HG03196 (cell line): ENCODE measurements around the gene LMOD1.
"Not testable (repeated sequence)": the region's sequence is repeated elsewhere in the genome, so short reads cannot be mapped to it uniquely, and the experiment has no call there.

ENCODE experiments used
- ATAC-seq: cut with Tn5 transposase; IDR thresholded peaks from one replicate; pipeline ENCODE4 v1.9.1; 2021; ENCODE audit not compliant: unreplicated experiment

Gene LMOD1

DNA sequence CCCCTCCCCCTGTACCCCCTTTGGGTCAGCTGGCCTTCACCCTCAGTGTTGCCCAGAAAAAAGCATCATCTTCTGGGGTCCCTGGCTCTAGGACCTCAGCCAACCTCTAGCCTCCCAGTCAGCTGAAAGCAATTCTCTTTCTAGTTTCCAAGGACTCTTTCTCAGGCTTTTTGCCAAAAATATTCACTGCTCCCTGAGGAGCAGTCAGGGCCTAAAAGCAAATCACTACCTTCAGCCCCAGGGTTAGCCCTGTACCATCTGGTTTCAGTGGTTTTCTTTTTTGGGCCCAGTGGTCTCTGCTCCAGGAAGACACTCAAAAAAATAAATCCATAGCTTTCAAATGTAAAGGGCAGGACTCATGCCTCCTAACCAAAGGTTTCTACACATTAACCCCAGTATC lies 3.1 kb upstream of the LMOD1 start:
- ATAC-seq: no peak

DNA sequence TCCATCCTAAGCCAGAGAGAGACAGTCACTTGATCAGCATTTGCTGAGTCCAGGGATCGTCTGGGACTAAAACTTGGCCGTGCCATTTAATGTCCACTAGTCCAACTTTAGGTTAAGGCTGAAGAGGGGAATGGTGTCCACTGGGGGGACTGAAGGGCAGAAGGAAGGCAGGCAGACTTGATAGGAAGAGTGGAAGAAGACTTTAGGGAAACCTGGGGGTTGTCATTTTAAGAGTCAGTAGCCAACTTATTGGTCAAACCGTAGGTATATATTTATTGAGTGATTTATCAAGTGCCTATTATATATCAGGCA lies 1.3 kb upstream of the LMOD1 start:
- ATAC-seq: no peak

- ATAC-seq: no peak
These were observed 505 bp downstream of the LMOD1 start for GRCh38 chr1:201945863-201946223.

DNA sequence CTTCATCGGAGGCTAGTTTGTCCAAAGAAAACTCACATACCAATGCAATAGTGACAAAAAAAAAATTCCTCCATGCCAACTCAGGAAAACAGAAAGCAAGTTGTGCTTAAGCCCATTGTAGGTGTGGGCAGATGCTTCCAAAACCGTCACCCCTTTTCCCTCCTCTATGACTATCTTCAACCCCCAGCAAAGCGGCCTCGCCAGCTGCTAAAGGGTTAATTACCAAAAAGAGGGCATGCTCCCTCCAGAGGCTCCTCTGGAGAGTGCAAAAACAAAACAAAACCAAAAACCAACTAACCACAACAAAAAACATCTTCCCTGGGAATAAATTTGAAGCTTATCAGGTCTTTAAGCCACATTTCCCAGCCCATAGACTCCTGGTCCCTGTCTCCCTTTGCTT lies 1.2 kb downstream of the LMOD1 start:
- ATAC-seq: no peak

- no peak for ATAC-seq
These were observed 1.7 kb downstream of the LMOD1 start for GRCh38 chr1:201944639-201945038.

- ATAC-seq: no peak
These were observed 2.3 kb downstream of the LMOD1 start for GRCh38 chr1:201944002-201944401.

DNA sequence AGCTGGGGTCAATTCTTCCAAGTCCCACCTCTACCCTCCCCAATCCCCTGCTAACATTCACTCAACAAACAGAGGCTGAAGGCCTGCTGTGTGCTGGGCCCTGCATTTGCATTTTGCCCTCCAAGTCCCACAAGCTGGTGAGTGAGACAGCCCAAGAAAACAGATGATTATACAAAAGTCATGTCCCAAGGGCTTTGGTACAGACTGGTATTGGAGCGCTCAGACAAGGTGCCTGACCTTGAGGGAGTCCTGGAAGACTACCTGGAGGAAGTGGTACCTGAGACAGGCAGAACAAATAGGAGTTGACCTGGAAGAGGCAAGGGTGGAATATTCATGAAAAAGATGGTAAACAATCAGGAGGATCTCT lies 4.2 kb downstream of the LMOD1 start:
- no peak for ATAC-seq

DNA sequence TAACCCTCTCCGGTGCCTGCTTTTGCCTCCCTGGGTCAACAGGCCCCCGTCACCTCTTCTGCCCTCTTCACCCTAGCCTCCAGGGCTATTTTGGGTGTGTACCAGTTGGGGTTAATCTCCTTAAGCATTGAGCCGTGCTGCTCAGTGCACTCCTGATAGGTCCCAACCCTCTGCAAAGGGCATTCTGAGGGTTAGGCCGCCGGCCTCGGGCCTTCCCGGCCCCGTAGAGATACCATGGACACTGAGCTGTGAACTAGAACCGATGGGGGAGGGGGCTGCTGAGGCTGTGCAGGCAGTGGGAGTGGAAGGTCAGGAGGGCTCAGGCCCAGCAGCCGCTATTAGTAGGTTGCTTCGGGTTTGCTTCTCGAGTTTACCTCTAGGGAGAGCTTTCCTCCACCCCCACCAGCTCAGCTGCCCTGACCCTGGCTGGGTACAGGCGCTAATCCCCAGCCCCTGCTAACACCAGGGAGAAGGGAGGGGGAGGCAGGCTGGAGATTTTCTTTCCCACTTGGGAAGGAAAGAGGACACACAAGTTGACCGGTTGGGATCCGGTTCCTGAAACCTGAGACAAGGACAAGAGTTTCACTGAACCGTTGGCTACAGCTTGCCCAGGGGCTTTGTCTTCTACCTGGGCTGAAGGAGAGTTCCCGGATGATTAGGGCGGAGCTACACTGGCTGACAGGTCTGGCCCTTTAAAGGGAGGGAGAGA lies 4.8 kb downstream of the LMOD1 start:
- no peak for ATAC-seq

DNA sequence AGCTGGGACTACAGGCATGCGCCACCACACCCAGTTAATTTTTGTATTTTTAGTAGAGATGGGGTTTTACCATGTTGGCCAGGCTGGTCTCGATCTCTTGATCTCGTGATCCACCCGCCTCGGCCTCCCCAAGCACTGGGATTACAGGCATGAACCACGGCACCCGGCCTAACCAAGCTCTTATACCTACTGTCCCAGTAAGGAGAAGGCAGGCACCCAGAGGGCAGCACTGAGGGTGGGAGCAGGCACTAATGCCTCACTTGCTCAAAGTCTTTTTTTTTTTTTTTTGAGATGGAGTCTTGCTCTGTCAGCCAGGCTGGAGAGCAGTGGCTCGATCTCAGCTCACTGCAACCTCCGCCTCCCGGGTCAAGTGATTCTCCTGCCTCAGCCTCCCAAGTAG lies 6.0 kb downstream of the LMOD1 start:
- ATAC-seq: not testable (repeated sequence)

DNA sequence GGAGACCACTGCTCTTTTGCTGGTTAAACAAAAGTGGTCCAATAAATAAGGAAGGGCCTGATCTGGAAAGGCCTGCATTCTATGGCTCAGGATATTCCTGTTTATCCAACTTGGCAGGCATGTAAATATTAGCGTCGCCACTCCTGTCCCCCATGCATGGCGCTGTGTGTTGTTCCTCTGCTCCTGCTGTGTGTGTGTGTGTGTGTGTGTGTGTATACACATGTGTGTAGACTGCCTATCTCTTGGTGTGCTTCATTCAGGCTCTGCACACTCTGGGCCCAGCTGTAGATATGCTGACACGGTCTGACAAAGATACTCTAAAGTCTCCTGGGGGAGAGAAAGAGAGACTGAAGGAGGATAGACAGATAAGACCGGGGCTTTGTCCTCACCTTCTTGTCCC lies 6.8 kb downstream of the LMOD1 start:
- ATAC-seq: no peak

DNA sequence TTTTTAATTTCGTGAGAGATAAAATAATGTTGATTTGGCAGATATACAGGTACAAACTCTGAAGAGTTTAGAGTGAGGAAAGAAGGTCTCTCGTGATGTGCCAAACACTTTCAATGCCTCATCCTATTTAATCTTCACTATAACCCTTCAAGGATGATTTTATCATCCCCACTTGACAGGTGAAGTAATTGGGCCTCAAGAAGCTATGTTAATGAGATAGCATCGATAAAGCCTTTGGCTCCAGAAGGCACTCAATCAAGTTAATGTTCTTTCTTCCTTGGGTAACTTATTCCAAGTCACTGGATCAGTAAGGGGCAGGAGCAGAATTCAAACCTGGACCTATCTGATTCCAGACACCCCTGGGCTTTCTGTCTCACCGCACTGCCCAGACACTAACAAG lies 7.2 kb downstream of the LMOD1 start:
- no peak for ATAC-seq

GRCh38 chr1:201938440-201939035 lies 7.8 kb downstream of the LMOD1 start:
- ATAC-seq: no peak

DNA sequence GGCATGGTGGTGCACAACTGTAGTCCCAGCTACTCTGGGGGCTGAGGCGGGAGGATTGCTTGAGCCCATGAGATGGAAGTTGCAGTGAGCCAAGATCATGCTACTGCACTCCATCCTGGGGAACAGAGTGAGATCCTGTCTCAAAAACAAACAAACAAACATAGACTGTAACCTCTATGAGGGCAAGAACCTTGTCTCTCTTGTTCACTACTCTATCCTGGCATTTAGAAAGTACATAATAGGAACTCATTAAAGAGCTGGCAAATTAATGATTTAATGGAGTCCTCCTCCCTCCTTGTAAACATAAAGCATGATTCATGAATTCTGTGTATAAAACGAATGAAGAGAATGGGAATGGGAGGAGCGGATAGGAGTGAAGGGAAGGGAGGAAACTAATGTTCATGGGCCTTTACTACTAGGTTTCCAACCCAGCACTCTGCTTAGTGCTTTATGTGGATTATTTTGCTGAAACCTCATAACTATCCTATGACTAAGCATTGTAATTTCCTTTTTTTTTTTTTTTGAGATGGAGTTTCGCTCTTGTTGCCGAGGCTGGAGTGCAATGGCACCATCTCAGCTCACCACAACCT lies 8.6 kb downstream of the LMOD1 start:
- no peak for ATAC-seq

- no peak for ATAC-seq
These were observed 12.4 kb downstream of the LMOD1 start for GRCh38 chr1:201933840-201934430.

DNA sequence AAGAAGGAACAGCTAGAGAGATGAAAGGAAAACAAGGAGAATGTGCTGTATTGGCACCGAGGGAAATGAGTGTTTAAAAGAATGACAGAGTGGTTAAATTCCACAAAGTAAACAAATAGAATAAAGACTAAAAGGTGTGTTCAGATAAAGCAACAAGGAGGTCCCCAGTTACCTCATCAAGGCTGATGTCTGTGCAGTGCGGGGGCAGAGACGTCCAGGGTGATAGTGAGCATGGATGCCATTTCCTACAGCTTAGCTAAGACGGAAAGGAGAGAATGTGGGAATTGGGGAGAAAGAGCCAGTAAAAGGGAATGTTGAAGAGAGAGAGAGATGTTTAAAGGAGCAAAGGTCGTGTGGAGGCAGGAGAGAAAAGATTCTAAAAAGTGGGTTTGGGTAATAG lies 15.5 kb downstream of the LMOD1 start:
- no peak for ATAC-seq

DNA sequence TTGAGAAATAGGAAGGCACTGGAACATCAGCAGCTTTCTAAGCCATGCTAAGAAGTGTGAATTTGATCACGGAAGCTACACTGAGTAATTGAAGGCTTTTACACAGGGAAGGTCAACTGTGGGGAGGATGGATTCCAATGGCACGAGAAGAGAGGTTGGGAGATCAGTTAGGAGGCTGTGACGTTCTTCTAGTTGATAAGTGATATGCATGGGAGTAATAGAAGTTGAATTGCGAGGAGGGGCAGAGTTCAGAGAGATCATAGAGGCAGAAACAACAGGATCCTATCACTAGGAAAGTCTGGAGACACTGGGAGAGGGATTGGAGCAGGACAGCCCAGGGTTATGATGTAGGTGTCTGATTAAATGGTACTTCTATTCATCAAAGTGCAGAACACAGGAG lies 16.2 kb downstream of the LMOD1 start:
- no peak for ATAC-seq

DNA sequence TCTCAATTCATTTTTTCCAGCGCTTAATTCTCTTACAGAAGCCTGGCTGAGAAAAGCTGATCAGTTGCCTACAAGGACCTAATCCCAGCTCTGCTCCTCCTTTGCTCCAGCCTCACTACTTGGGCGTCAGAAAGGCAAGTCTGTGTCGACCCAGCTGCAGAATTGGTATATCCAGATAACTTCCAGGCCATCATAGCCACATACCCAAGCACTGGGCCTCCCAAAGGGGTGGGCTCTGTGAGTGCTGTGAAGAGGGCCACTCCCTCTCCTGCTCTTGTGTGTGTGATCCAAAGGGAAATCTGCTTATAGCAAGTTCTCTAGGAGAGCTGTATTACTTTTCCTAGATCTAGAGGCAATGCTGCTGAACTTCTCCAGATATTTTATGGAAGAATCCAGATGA lies 18.1 kb downstream of the LMOD1 start:
- no peak for ATAC-seq

DNA sequence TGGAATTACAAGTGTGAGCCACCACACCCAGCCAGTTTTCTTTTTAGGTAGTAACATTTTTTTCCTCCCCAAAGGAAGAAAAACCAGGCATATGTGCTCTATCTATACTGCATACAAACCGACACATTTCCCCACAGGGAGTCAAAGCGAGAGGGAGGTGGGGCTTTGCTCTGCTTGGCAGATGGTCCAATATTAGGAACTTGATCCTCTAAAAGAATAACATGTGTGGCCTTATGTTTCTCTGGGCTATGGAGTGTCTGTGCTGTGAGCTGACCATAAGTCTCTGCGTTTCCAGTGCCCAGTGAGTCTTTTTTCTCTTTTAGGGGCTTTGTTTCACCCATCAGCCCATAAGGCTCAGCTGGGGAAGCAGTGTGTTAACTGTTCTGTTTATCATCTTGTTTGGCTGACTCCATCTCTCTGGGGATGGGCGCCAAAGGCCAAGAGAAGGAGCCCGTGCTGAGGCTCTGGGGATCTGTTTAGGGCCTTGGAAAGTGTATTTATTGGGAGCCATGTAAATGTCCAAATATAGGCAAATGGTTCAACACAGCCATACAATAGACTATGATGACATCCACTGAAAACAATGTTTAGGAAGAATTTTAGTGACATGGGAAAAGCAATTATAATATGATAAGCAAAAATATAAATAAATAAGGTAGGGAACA lies 20.2 kb downstream of the LMOD1 start:
- ATAC-seq: no peak

GRCh38 chr1:201925301-201925567 lies 21.1 kb downstream of the LMOD1 start:
- ATAC-seq: no peak

DNA sequence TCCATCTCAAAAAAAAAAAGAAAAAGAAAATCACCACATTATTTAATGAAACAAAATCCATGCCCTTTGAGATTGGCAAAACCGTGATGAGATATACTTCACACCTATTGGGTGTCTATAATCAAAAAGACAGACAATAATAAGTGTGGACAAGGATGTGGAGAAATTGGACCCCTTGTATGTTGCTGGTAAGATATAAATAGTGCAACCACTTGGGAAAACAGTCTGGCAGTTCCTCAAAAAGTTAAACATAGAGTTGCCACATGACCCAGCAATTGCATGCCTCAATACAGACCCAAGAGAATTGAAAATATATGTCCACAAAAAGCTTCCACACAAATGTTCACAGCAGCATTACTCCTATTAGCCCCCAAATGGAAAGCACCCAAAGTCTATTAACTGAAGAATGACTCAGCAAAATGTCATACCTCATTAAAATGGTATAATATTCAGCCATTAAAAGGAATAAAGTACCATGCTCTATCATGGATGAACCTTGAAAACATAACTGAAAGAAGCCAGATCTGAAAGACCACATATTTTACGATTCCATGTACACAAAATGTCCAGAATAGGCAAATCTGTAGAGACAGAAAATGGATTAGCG lies 24.3 kb downstream of the LMOD1 start:
- ATAC-seq: no peak

DNA sequence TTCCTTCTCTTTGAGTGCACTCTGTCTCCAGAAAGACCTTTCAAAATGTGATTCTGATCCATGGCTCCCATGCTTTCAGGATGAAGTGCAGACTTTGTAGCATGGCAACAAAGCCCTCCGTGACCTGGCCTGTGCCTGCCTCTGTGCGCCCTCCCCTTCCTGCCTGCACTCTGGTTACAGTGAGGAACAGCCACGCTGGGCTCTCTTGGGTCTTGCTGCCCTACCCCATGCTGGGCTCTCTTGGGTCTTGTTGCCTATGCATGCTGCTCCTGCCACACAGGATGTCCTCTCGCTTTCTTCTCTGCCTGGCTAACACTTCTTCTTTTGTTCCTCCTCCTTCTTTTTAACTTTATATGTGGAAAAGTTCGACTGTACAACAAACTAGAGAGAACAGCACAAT lies 28.0 kb downstream of the LMOD1 start:
- no peak for ATAC-seq
